Activated CD4-positive, CD25-positive, alpha-beta regulatory T cell treated with anti-CD3 and anti-CD28 coated beads, Interleukin-2, amount 50 U/mL, for 24 hours (primary cell): ENCODE measurements around the gene LRFN5.

Source experiments
- ATAC-seq, 2 donors: fragments of 150-1000 bp; cut with Tn5 transposase; one replicate each; pipeline ENCODE4 v1.10.0; 2021; ENCODE audit warnings: mild to moderate bottlenecking in 1 of 2, moderate library complexity in 1 of 2

LRFN5 gene

GRCh38 chr14:41773536-41774279 lies 167.0 kb downstream of the LRFN5 start:
- no peak for ATAC-seq

- no peak for ATAC-seq
Measured at GRCh38 chr14:41782511-41782910, 175.8 kb downstream of the LRFN5 start.

GRCh38 chr14:41783403-41783802 lies 176.7 kb downstream of the LRFN5 start:
- no peak for ATAC-seq

- ATAC-seq = no peak
Measured at GRCh38 chr14:41785696-41786095, 179.0 kb downstream of the LRFN5 start.

GRCh38 chr14:41799817-41800216 lies 193.1 kb downstream of the LRFN5 start:
- no peak for ATAC-seq

GRCh38 chr14:41805633-41806032 lies 199.0 kb downstream of the LRFN5 start:
- no peak for ATAC-seq

GRCh38 chr14:41806366-41806975 lies 199.8 kb downstream of the LRFN5 start:
- no peak for ATAC-seq

GRCh38 chr14:41810362-41810761 lies 203.7 kb downstream of the LRFN5 start:
- ATAC-seq = no peak

GRCh38 chr14:41817626-41818025 lies 210.9 kb downstream of the LRFN5 start:
- ATAC-seq = no peak

GRCh38 chr14:41824441-41824840 lies 217.8 kb downstream of the LRFN5 start:
- no peak for ATAC-seq

GRCh38 chr14:41825622-41826021 lies 218.9 kb downstream of the LRFN5 start:
- no peak for ATAC-seq

- ATAC-seq = no peak
Measured at GRCh38 chr14:41830714-41831406, 224.2 kb downstream of the LRFN5 start.

GRCh38 chr14:41839661-41840060 lies 233.0 kb downstream of the LRFN5 start:
- no peak for ATAC-seq

- no peak for ATAC-seq
Measured at GRCh38 chr14:41859336-41859735, 252.7 kb downstream of the LRFN5 start.

- ATAC-seq = no peak
Measured at GRCh38 chr14:41860586-41860985, 253.9 kb downstream of the LRFN5 start.

- ATAC-seq = no peak
Measured at GRCh38 chr14:41865894-41866293, 259.2 kb downstream of the LRFN5 start.

GRCh38 chr14:41868396-41868795 lies 261.7 kb downstream of the LRFN5 start:
- ATAC-seq = no peak

GRCh38 chr14:41872931-41873685 lies 266.4 kb downstream of the LRFN5 start:
- no peak for ATAC-seq

- no peak for ATAC-seq
Measured at GRCh38 chr14:41873686-41874317, 267.1 kb downstream of the LRFN5 start.

GRCh38 chr14:41875116-41875515 lies 268.4 kb downstream of the LRFN5 start:
- no peak for ATAC-seq

- ATAC-seq = no peak
Measured at GRCh38 chr14:41878321-41878720, 271.6 kb downstream of the LRFN5 start.

GRCh38 chr14:41891624-41892023 lies 284.9 kb downstream of the LRFN5 start:
- no peak for ATAC-seq

- ATAC-seq = no peak
Measured at GRCh38 chr14:41899416-41899815, 292.7 kb downstream of the LRFN5 start.
